Mucosa of rectum (tissue), 2 donors: ENCODE data around the gene SEMA3G.

Experiments
- H3K27ac ChIP-seq, 2 donors: one replicate each; pipeline ENCODE4 v1.7.0; 2013; ENCODE audit warnings: inconsistent platforms in 2 of 2, low read depth in 2 of 2, low read length in 2 of 2
- H3K27me3 ChIP-seq, 2 donors: one replicate each; pipeline ENCODE4 v1.7.0; 2013; ENCODE audit warnings: low read length in 2 of 2; ENCODE audit not compliant: control insufficient read depth in 2 of 2, insufficient read depth in 2 of 2
- H3K36me3 ChIP-seq, 2 donors: one replicate each; pipeline ENCODE4 v1.7.0; 2013; ENCODE audit warnings: low read length in 2 of 2; ENCODE audit not compliant: control insufficient read depth in 2 of 2, insufficient read depth in 2 of 2
- H3K4me1 ChIP-seq, 2 donors: one replicate each; pipeline ENCODE4 v1.7.0; 2013; ENCODE audit warnings: low read length in 2 of 2, mild to moderate bottlenecking in 1 of 2; ENCODE audit not compliant: control insufficient read depth in 2 of 2, insufficient read depth in 2 of 2
- H3K4me3 ChIP-seq, 2 donors: one replicate each; pipeline ENCODE4 v1.7.0; 2013; ENCODE audit warnings: low read length in 2 of 2
- H3K9ac ChIP-seq, 2 donors: one replicate each; pipeline ENCODE4 v1.7.0; 2013; ENCODE audit warnings: low read length in 2 of 2, low read depth in 1 of 2, mild to moderate bottlenecking in 1 of 2
- H3K9me3 ChIP-seq, 2 donors: one replicate each; pipeline ENCODE4 v1.7.0; 2013; ENCODE audit warnings: low read length in 2 of 2; ENCODE audit not compliant: control insufficient read depth in 2 of 2
- donor health status: healthy.
- donor health status: Normal muscosa, but diverticular disease.

SEMA3G gene

GRCh38 chr3:52453496-52454249 is 8.8 kb upstream of the SEMA3G start, which contains the start of gene TNNC1:
Gene TNNC1, minus strand, starts transcription at chr3:52454041. Its CDS starts 26 bp downstream, at chr3:52454015.
- H3K4me3 ChIP-seq = peak within 1 kb of the TSS; percentile 91 to 93
- peaks cover 0 to 9% of the 10 kb centered on the region in 2 donors for H3K36me3 ChIP-seq
- peak within 1 kb of the TSS; percentile 91 to 93 for H3K9ac ChIP-seq
- peak within 1 kb of the TSS; percentile 79 to 84 for H3K27ac ChIP-seq
- no peaks in the 10 kb centered on the region for H3K9me3 ChIP-seq
- H3K4me1 ChIP-seq = peaks cover 19 to 20% of the 10 kb centered on the region in 2 donors
- H3K27me3 ChIP-seq = no peaks in the 10 kb centered on the region

GRCh38 chr3:52452570-52453221 is 7.8 kb upstream of the SEMA3G start:
- Histone ChIP-seq H3K4me3 (no peak overlapping the region), H3K9ac (no peak overlapping the region), H3K9me3 (no peaks in the 10 kb centered on the region), H3K27ac (no peak overlapping the region), H3K36me3 (peaks cover 0 to 3% of the 10 kb centered on the region in 2 donors), H3K27me3 (no peaks in the 10 kb centered on the region), H3K4me1 (peaks cover 18 to 19% of the 10 kb centered on the region in 2 donors)

GRCh38 chr3:52452126-52452525 is 7.2 kb upstream of the SEMA3G start:
- H3K4me3 ChIP-seq = no peak overlapping the region
- no peaks in the 10 kb centered on the region for H3K36me3 ChIP-seq
- H3K9ac ChIP-seq = no peak overlapping the region
- H3K27me3 ChIP-seq = no peaks in the 10 kb centered on the region
- H3K27ac ChIP-seq = no peak overlapping the region
- no peaks in the 10 kb centered on the region for H3K9me3 ChIP-seq
- H3K4me1 ChIP-seq = peaks cover 18 to 19% of the 10 kb centered on the region in 2 donors

GRCh38 chr3:52451237-52452083 is 6.6 kb upstream of the SEMA3G start:
- no peak overlapping the region for H3K9ac ChIP-seq
- no peaks in the 10 kb centered on the region for H3K9me3 ChIP-seq
- H3K27ac ChIP-seq = no peak overlapping the region
- no peak overlapping the region for H3K4me3 ChIP-seq
- no peaks in the 10 kb centered on the region for H3K27me3 ChIP-seq
- H3K4me1 ChIP-seq = peaks cover 13 to 14% of the 10 kb centered on the region in 2 donors
- H3K36me3 ChIP-seq = no peaks in the 10 kb centered on the region

GRCh38 chr3:52450489-52451236 is 5.8 kb upstream of the SEMA3G start:
- no peak overlapping the region for H3K4me3 ChIP-seq
- H3K9me3 ChIP-seq = no peaks in the 10 kb centered on the region
- peaks cover 8 to 11% of the 10 kb centered on the region in 2 donors for H3K4me1 ChIP-seq
- no peak overlapping the region for H3K27ac ChIP-seq
- H3K9ac ChIP-seq = no peak overlapping the region
- H3K27me3 ChIP-seq = no peaks in the 10 kb centered on the region
- H3K36me3 ChIP-seq = no peaks in the 10 kb centered on the region

- Histone ChIP-seq H3K27me3 (no peaks in the 10 kb centered on the region), H3K9ac (no peak overlapping the region), H3K4me3 (no peak overlapping the region), H3K27ac (no peak overlapping the region), H3K36me3 (no peaks in the 10 kb centered on the region), H3K9me3 (no peaks in the 10 kb centered on the region), H3K4me1 (peaks cover 2 to 4% of the 10 kb centered on the region in 2 donors)
Observed at GRCh38 chr3:52447512-52448355, 2.8 kb upstream of the SEMA3G start.

GRCh38 chr3:52446631-52447511 is 2.0 kb upstream of the SEMA3G start:
- Histone ChIP-seq H3K9ac (no peak overlapping the region), H3K4me1 (peaks cover 2 to 4% of the 10 kb centered on the region in 2 donors)

GRCh38 chr3:52446042-52446441 is 1.1 kb upstream of the SEMA3G start:
- Histone ChIP-seq H3K27me3 (no peaks in the 10 kb centered on the region), H3K9ac (no peak overlapping the region), H3K4me1 (peaks cover 2 to 4% of the 10 kb centered on the region in 2 donors), H3K4me3 (no peak overlapping the region), H3K36me3 (no peaks in the 10 kb centered on the region), H3K27ac (no peak overlapping the region), H3K9me3 (no peaks in the 10 kb centered on the region)

More at GRCh38 chr3:52446631-52447511, 2.0 kb upstream of the SEMA3G start:
- Histone ChIP-seq H3K36me3 (no peaks in the 10 kb centered on the region), H3K27ac (no peak overlapping the region), H3K4me3 (no peak overlapping the region), H3K9me3 (no peaks in the 10 kb centered on the region), H3K27me3 (no peaks in the 10 kb centered on the region)
